ENCODE data around the gene PALMD. TPM values are rescaled to one million over a fixed set of nuclear protein-coding genes. Genes with fewer than 3 reads are reported as not detected.

Gene PALMD
- total RNA-seq, 1 experiment from 2014 or later = 8.0 TPM

DNA sequence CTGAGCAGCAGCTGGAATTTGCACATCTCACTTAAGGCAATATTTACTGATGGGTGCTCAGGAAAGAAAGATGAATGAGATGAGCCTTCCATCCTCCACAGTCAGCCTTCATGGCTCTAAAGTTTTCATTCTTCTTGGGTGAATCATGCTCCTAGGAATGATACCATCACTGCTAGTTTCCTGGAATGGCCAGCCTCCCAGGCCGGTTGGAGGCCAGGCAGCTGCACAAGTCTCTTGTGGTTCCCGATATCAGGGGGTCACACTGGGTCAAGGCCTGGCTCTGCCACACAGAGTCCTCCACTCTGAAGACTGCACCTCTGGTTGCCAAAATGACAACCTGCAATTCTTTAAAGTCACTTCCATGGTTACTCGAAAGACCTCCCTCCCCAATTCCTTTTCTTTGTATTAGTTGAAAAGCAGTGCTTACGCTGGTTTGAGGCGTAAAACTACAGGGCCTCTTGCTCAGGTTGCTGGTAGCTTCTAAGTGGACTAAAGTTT lies 46.2 kb upstream of the PALMD start:
- no peaks in the 10 kb centered on the region for H4K20me1 ChIP-seq (ENCODE audit: low read length)
- no peaks in the 10 kb centered on the region for H3K27me3 ChIP-seq (ENCODE audit: low read length)
- ChIA-PET POLR2A (ENCODE audit: unreplicated experiment) (no interaction called here), CTCF (no interaction called here)
- peaks cover 19% of the 10 kb centered on the region for H3K4me1 ChIP-seq (ENCODE audit: insufficient read depth, low read length)
- H2AFZ ChIP-seq (ENCODE audit: low read length) = peak overlapping the region; percentile 54
- no peaks in the 10 kb centered on the region for H3K9me2 ChIP-seq (replicated peaks; ENCODE audit: low read length)
- H3K79me2 ChIP-seq (ENCODE audit: low read length) = no peaks in the 10 kb centered on the region
- no peaks in the 10 kb centered on the region for H3F3A ChIP-seq (ENCODE audit: low read length, unreplicated experiment)
- peak; percentile 84 for DNase-seq
- TF ChIP-seq, protein P1, sequence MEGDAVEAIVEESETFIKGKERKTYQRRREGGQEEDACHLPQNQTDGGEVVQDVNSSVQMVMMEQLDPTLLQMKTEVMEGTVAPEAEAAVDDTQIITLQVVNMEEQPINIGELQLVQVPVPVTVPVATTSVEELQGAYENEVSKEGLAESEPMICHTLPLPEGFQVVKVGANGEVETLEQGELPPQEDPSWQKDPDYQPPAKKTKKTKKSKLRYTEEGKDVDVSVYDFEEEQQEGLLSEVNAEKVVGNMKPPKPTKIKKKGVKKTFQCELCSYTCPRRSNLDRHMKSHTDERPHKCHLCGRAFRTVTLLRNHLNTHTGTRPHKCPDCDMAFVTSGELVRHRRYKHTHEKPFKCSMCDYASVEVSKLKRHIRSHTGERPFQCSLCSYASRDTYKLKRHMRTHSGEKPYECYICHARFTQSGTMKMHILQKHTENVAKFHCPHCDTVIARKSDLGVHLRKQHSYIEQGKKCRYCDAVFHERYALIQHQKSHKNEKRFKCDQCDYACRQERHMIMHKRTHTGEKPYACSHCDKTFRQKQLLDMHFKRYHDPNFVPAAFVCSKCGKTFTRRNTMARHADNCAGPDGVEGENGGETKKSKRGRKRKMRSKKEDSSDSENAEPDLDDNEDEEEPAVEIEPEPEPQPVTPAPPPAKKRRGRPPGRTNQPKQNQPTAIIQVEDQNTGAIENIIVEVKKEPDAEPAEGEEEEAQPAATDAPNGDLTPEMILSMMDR (conservative IDR thresholded peaks at IDR 0.05; ENCODE audit: low read depth, low read length) = no peak
- TF ChIP-seq EZH2 (IDR thresholded peaks at IDR 0.05; ENCODE audit: low read length, unreplicated experiment) = no peak
- TF ChIP-seq EZH2phosphoT487 (IDR thresholded peaks at IDR 0.05; ENCODE audit: borderline replicate concordance, low read length) = no peak
- H3K9me3 ChIP-seq (ENCODE audit: low read length) = no peaks in the 10 kb centered on the region
- BruUV-seq (replicated peaks) = no TSS peak
- intact Hi-C loops (cut with micrococcal nuclease) = no loop called here
- no peak overlapping the region for H3K4me3 ChIP-seq (ENCODE audit: low read length)
- H3K9ac ChIP-seq (ENCODE audit: low read length) = no peak overlapping the region
- H3K4me2 ChIP-seq (ENCODE audit: low read length) = peak overlapping the region; percentile 23; the same call in 1 of the 2 replicates
- no peaks in the 10 kb centered on the region for H3K36me3 ChIP-seq (ENCODE audit: low read depth, low read length)
- ATAC-seq = peak; percentile 96
- 0 out of 2 replicates have a peak overlapping the region, but pooled peaks have one; percentile 5 for H3K27ac ChIP-seq (ENCODE audit: low read length)

DNA sequence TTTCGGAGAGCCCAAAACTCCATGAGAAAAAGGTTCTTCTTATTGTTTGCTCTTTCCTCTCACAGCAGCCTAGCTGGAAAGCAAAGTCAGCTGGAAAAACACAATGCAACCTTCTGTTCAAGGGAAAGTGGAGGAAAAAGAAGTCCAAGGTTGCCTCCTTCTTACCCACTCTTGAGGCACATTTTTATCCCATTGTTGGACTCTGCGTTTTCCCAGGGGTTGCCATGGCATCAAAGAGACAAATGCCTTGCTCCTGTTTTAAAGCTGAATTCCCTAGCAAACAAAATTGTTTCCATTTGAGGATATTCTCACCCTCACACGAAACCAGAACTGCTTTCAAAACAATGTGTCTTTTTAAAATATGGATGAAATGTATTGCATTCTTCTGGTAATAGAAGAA lies 45.1 kb upstream of the PALMD start:
- H3K79me2 ChIP-seq (ENCODE audit: low read length) = no peaks in the 10 kb centered on the region
- ATAC-seq = no peak
- no peak overlapping the region for H3K27ac ChIP-seq (ENCODE audit: low read length)
- no peak overlapping the region for H3K9ac ChIP-seq (ENCODE audit: low read length)
- H3K4me1 ChIP-seq (ENCODE audit: insufficient read depth, low read length) = peaks cover 19% of the 10 kb centered on the region
- no peaks in the 10 kb centered on the region for H4K20me1 ChIP-seq (ENCODE audit: low read length)
- no peaks in the 10 kb centered on the region for H3F3A ChIP-seq (ENCODE audit: low read length, unreplicated experiment)
- no peaks in the 10 kb centered on the region for H3K36me3 ChIP-seq (ENCODE audit: low read depth, low read length)
- H3K4me3 ChIP-seq (ENCODE audit: low read length) = no peak overlapping the region
- BruUV-seq (replicated peaks) = no TSS peak
- H3K27me3 ChIP-seq (ENCODE audit: low read length) = no peaks in the 10 kb centered on the region
- H3K9me3 ChIP-seq (ENCODE audit: low read length) = no peaks in the 10 kb centered on the region
- TF ChIP-seq EZH2phosphoT487 (IDR thresholded peaks at IDR 0.05; ENCODE audit: borderline replicate concordance, low read length) = no peak
- no peak overlapping the region for H3K4me2 ChIP-seq (ENCODE audit: low read length)
- ChIA-PET POLR2A (ENCODE audit: unreplicated experiment) (no interaction called here), CTCF (no interaction called here)
- no peaks in the 10 kb centered on the region for H3K9me2 ChIP-seq (replicated peaks; ENCODE audit: low read length)
- DNase-seq = no peak
- H2AFZ ChIP-seq (ENCODE audit: low read length) = no peak overlapping the region
- intact Hi-C loops (cut with micrococcal nuclease) = no loop called here

DNA sequence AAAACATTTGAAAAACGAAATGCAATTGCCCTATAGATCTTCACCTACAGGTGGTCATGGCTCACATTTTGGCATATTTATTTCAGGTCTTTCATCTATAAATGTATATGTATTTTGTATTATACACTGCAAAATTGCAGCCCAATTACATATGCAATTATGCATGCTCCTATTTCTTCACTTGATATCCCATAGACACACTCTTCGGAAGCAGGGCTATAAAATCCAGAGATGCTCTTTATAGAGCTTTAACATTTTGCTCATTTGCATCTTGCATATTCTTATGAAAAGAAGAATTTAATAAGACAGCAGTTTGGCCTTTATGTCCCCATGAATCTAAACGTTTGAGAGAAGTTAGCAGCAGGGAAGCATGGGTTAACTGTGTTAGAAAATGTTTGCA lies 44.7 kb upstream of the PALMD start:
- no peaks in the 10 kb centered on the region for H3K9me3 ChIP-seq (ENCODE audit: low read length)
- no peaks in the 10 kb centered on the region for H4K20me1 ChIP-seq (ENCODE audit: low read length)
- H3K4me1 ChIP-seq (ENCODE audit: insufficient read depth, low read length) = peaks cover 19% of the 10 kb centered on the region
- no peak overlapping the region for H3K4me3 ChIP-seq (ENCODE audit: low read length)
- H3F3A ChIP-seq (ENCODE audit: low read length, unreplicated experiment) = no peaks in the 10 kb centered on the region
- no peaks in the 10 kb centered on the region for H3K79me2 ChIP-seq (ENCODE audit: low read length)
- no TSS peak for BruUV-seq (replicated peaks)
- H3K9ac ChIP-seq (ENCODE audit: low read length) = no peak overlapping the region
- H3K4me2 ChIP-seq (ENCODE audit: low read length) = no peak overlapping the region
- H3K9me2 ChIP-seq (replicated peaks; ENCODE audit: low read length) = no peaks in the 10 kb centered on the region
- ChIA-PET CTCF (no interaction called here), POLR2A (ENCODE audit: unreplicated experiment) (no interaction called here)
- no peak overlapping the region for H2AFZ ChIP-seq (ENCODE audit: low read length)
- H3K27me3 ChIP-seq (ENCODE audit: low read length) = no peaks in the 10 kb centered on the region
- no peak overlapping the region for H3K27ac ChIP-seq (ENCODE audit: low read length)
- DNase-seq = no peak
- no peak for ATAC-seq
- H3K36me3 ChIP-seq (ENCODE audit: low read depth, low read length) = no peaks in the 10 kb centered on the region
- intact Hi-C loops (cut with micrococcal nuclease) = no loop called here
- TF ChIP-seq, protein P1 (conservative IDR thresholded peaks at IDR 0.05; ENCODE audit: low read depth, low read length) = no peak
- TF ChIP-seq EZH2 (IDR thresholded peaks at IDR 0.05; ENCODE audit: low read length, unreplicated experiment) (no peak), EZH2phosphoT487 (IDR thresholded peaks at IDR 0.05; ENCODE audit: borderline replicate concordance, low read length) (no peak)

Data from PC-3 (cell line).